ENCODE data around the gene COX8A. TPM values are rescaled to one million over a fixed set of nuclear protein-coding genes. Genes with fewer than 3 reads are reported as not detected.

Gene COX8A
- total and polyA plus RNA-seq, 10 of the 15 experiments (the other 5 are each of a cell fraction or from before 2014, with no cell fraction given), result 243 to 1,476 (median 522) TPM

DNA sequence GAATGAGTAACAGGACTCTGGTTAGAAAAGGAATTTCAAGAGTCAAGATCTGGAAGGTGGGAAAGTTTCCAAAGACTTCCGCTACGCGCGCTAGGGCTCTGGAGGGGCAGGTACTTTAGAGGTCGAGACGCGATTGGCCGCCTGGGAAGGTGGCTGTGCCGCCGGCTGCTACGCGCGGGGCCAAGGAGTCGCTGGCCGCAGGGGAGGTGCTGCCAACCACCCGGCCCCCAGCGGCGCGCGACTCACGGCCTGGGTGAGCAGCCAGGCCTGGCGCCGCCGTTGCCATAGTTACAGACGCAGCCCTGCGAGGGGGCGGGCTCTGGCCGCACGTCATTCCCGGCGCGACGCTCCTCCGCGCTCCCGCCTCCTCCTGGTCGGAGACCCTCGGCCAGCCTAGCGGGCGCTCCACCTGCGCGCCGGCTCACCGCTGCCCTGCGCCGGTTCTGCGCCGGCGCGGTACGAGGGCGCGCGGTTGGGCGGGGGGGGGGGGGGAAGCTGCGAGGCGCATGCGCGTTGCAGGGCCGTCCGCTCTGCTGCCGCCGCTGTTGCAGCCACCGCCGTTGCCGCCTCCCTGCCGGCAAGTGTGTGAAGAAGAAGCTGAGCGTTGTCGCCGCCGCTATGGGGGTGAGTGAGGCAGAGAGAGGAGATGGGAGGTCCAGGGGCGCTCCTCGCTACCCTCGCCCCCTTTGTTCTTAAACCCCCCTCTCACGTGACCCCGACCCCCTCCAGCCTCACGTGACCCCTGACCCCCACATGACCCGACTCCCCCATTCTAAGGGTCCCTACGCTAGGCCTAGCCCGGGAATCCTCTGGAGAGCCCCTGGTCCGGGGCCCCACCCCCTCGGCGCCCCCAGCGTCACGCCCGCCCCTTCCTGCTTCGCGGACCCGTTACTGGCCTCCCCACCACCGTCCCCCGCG is 35.7 kb upstream of the COX8A start, which contains the start of gene NAA40:
TSS of gene NAA40 (plus strand) at position 524 of the 918 bp plus-strand sequence. CDS start at position 619, 95 bp downstream.
- in situ Hi-C loops (cut with MboI) (no loop called here), intact Hi-C loops (cut with micrococcal nuclease; ENCODE audit: unreplicated experiment) (no loop called here)
- H3K36me3 ChIP-seq (ENCODE audit: control insufficient read depth in 2 of 2, insufficient read depth in 2 of 2, low read length in 1 of 2), result 0 out of 4 replicates have a peak, but pooled peaks cover 0 to 6% of the 10 kb centered on the region in 2 experiments
- POLR2A ChIA-PET, result interaction anchor here (1.0 to 1.1 kb wide), 2 partner anchors 24 to 100 kb away, joined by 3 read pairs; partner anchors contain the start of gene MARK2
- CTCF ChIA-PET, result interaction anchor here (1.5 to 4.0 kb wide), 4 partner anchors 14 to 101 kb away, joined by 4 to 20 read pairs (median 5); partner anchors contain the start of genes MARK2 and RCOR2
- H3K9me3 ChIP-seq (replicated peaks; ENCODE audit: control insufficient read depth, insufficient read depth, low read length), result no peaks in the 10 kb centered on the region
- peaks cover 21% of the 10 kb centered on the region; the same call in 1 of the 2 replicates for H3K4me1 ChIP-seq (ENCODE audit: control insufficient read depth, insufficient read depth, low read length)
- ATAC-seq (peak; percentile 98), FAIRE-seq (peak; percentile 76), DNase-seq (ENCODE audit: low read depth, low spot score) (peak; percentile 92)
- no peaks in the 10 kb centered on the region for H3K27me3 ChIP-seq (replicated peaks in 1 of 2; ENCODE audit: control insufficient read depth in 2 of 2, insufficient read depth in 2 of 2, low read length in 1 of 2)
- H3K4me2 ChIP-seq (ENCODE audit: control insufficient read depth, insufficient read depth), result peak within 1 kb of the TSS; percentile 80
- peak within 1 kb of the TSS; percentile 91 for H3K4me3 ChIP-seq
- 0% methylated on average over 54 of the region's 92 CpGs for WGBS (ENCODE audit: insufficient coverage, insufficient replicate concordance, low lambda C conversion rate, missing lambda C conversion rate)
- H4K20me1 ChIP-seq (ENCODE audit: control insufficient read depth, insufficient read depth), result no peaks in the 10 kb centered on the region
- SMC1A ChIA-PET (ENCODE audit: uncharacterized antibody, unreplicated experiment), result no interaction called here
- peaks cover 38% of the 10 kb centered on the region for H3K79me2 ChIP-seq (ENCODE audit: control insufficient read depth, insufficient read depth, low read length)
- H3K27ac ChIP-seq (ENCODE audit: control insufficient read depth, insufficient read depth), result peak within 1 kb of the TSS; percentile 72
- RAD21 ChIA-PET (ENCODE audit: unreplicated experiment), result interaction anchor here (0.6 to 1.3 kb wide), 4 partner anchors 37 to 187 kb away, joined by 3 to 7 read pairs (median 3); partner anchors contain the start of gene MARK2
- BruUV-seq (replicated peaks), result no TSS peak
- peak within 1 kb of the TSS; percentile 74 for H3K9ac ChIP-seq (ENCODE audit: control insufficient read depth, insufficient read depth, low read length)
- H2AFZ ChIP-seq (ENCODE audit: control insufficient read depth, low read depth, low read length), result peak within 1 kb of the TSS; percentile 90
- TF ChIP-seq MEF2B (IDR thresholded peaks at IDR 0.05; ENCODE audit: partially characterized antibody, poor library complexity, severe bottlenecking) (peak; percentile 54), POU2F2 (IDR thresholded peaks at IDR 0.05; ENCODE audit: borderline replicate concordance, low read depth, low read length) (no peak), CHD2 (IDR thresholded peaks at IDR 0.05; ENCODE audit: borderline replicate concordance, low read depth, low read length) (peak; percentile 55; the same call in 1 of the 2 replicates), NR2F1 (conservative IDR thresholded peaks at IDR 0.05) (peak; percentile 79), TAF1 (IDR thresholded peaks at IDR 0.05; ENCODE audit: borderline replicate concordance, low read depth, low read length) (0 out of 2 replicates have a peak, but pooled peaks have one; percentile 37), ZNF207 (IDR thresholded peaks at IDR 0.05; ENCODE audit: borderline replicate concordance) (peak; percentile 89; the same call in 1 of the 2 replicates), SRF (IDR thresholded peaks at IDR 0.05; ENCODE audit: low read depth in 2 of 2, low read length in 2 of 2) (peak; percentile 48 to 86; a peak in 3 of 4 replicates), POLR2AphosphoS2 (IDR thresholded peaks at IDR 0.05; ENCODE audit: low read depth, low read length) (no peak), BMI1 (IDR thresholded peaks at IDR 0.05; ENCODE audit: borderline replicate concordance) (peak; percentile 99), IRF4 (IDR thresholded peaks at IDR 0.05; ENCODE audit: low read depth, low read length) (0 out of 2 replicates have a peak, but pooled peaks have one; percentile 34), NFYB (IDR thresholded peaks at IDR 0.05; ENCODE audit: insufficient read depth, low read depth, low read length) (peak; percentile 44; the same call in 1 of the 2 replicates), EGR1 (IDR thresholded peaks at IDR 0.05; ENCODE audit: borderline replicate concordance in 1 of 2, low read depth in 2 of 2, low read length in 2 of 2) (peak in 1 of 2 experiments; percentile 76; a peak in 2 of 3 replicates), POLR2A (IDR thresholded peaks at IDR 0.05; ENCODE audit: low read depth, low read length) (peak; percentile 76), RFX5 (IDR thresholded peaks at IDR 0.05; ENCODE audit: low read depth, low read length) (no peak), RAD51 (IDR thresholded peaks at IDR 0.05) (peak; percentile 96), PAX8 (IDR thresholded peaks at IDR 0.05) (no peak), IKZF1 (conservative IDR thresholded peaks at IDR 0.05) (peak; percentile 76), SIX5 (IDR thresholded peaks at IDR 0.05; ENCODE audit: low read depth, low read length, severe bottlenecking) (peak; percentile 35), SP1 (IDR thresholded peaks at IDR 0.05; ENCODE audit: low read depth, low read length) (peak; percentile 80), NRF1 (conservative IDR thresholded peaks at IDR 0.05; ENCODE audit: low read depth, low read length) (peak; percentile 55)
- TF ChIP-seq, protein P1, sequence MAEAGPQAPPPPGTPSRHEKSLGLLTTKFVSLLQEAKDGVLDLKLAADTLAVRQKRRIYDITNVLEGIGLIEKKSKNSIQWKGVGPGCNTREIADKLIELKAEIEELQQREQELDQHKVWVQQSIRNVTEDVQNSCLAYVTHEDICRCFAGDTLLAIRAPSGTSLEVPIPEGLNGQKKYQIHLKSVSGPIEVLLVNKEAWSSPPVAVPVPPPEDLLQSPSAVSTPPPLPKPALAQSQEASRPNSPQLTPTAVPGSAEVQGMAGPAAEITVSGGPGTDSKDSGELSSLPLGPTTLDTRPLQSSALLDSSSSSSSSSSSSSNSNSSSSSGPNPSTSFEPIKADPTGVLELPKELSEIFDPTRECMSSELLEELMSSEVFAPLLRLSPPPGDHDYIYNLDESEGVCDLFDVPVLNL (IDR thresholded peaks at IDR 0.05; ENCODE audit: low read depth, low read length), result peak; percentile 62
- TF ChIP-seq, protein P2, sequence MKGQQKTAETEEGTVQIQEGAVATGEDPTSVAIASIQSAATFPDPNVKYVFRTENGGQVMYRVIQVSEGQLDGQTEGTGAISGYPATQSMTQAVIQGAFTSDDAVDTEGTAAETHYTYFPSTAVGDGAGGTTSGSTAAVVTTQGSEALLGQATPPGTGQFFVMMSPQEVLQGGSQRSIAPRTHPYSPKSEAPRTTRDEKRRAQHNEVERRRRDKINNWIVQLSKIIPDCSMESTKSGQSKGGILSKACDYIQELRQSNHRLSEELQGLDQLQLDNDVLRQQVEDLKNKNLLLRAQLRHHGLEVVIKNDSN (IDR thresholded peaks at IDR 0.05; ENCODE audit: borderline replicate concordance, extremely low read length, insufficient read depth, low read depth, low read length), result peak; percentile 85
